HG03175 (cell line): ENCODE measurements around the gene SDK1.
"Not testable (repeated sequence)": the region's sequence is repeated elsewhere in the genome, so short reads cannot be mapped to it uniquely, and the experiment has no call there.

Source experiments
- ATAC-seq: cut with Tn5 transposase; IDR thresholded peaks from one replicate; pipeline ENCODE4 v1.9.1; 2021; ENCODE audit warnings: mild to moderate bottlenecking, moderate library complexity; ENCODE audit not compliant: unreplicated experiment

Gene SDK1

DNA sequence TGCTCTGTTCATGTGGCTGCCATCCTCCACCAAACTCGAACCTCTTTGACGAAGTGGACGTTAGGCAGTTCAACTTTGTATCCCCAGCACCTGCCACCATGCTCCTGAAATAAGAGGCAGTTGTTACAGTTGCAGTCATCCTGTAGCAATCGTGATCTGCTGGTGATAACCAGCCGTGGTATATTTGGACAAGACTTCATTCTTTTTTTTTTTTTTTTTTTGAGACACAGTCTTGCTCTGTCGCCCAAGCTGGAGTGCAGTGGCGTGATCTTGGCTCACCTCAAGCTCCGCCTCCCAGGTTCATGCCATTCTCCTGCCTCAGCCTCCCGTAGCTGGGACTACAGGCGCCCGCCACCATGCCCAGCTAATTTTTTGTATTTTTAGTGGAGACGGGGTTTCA lies 640.7 kb downstream of the SDK1 start:
- ATAC-seq = not testable (repeated sequence)

DNA sequence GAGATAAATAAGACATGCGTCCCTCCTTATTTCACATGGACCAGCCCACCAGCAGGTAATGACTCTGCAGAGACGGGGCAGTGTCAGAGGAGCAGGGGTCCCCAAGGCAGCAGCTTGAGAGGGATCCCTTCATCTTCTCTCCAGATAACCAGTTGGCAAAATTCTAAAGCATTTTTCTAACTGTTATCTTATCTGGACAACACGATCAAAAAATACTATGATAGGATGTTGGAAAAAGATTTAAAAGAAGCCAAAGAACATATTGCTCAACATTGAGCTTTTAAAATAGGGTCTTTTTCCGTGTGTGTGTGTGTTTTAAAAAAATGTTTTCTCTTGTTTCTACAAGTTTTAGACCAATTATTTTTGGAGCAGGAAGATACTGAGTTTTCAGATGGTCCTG lies 641.2 kb downstream of the SDK1 start:
- no peak for ATAC-seq

DNA sequence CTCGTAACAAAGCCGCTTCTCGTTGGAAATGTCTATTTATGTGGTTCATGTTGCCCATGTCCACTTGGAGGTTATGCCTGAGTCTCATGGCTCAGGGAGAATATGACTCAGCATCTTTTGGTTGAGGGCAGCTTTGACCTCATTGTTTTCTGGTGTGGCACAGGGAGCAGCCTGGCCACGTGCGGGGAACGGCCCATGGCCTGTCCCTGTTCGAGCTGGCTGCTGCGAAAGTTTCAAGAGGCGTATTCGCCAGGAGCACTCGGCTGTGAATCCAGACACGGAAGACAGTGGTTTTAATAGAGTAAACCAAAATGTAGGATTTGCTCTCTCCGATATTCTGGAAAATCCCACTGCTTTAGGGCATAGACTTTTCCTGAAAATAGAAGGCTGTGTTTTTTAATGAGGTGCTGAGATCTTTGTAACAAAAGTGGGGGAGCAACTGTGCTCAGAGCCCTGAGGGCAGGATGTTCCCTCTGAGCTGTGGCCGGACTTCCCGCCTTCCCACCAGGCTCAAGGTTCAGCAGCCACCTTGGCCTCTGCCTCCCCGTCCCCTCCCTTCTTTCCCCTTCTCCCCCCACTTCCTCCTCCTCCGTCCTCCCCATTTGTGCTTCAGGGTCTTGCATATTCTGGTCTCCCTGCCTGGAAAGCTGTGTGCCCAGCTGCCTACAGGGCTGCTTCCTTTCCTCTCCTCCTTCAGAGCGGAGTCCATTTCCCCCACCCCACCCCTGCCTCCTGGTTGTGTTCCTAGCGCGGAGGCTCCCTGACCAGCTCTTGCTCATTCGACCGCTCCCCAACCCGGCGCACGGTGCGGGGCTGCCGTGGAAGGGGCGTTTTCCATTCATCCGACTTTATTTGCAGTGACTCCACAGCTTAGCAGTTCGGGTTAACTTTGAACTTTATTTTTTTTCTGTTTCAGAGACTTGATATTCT lies 642.0 kb downstream of the SDK1 start:
- ATAC-seq = no peak

DNA sequence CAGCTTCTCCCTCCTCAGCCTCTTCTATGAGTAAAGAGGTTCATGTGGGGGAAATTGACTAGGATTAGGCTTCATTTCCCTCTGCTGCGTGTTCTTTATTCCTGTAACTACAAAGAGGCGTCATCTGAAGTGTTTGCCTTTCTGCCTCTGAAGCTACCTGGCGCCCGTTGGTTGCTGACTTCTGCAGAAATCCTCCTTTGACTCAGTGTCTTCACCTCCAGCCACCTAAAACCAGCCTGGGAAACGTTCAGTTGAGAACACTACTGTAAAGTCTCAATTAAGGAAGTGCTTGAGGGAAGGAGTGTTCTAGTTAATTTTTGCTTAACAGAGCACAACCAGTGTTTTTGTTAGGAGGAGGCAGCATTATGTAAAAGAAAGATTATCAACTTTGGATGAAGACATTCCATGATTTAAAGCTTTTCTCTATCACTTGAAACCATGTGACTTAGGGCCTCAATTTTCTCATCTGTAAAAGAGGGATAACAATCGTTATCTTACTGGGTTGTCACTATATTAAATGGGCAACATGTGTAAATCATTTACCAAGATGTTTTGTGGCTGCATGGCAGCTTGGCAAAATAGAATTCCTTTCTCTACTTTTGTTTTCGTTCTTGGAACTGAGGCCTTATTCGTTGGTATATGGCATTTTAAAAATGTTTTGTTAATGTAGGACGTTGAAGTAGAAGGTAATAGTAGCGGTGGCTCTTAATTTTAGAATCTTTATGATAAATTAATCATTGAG lies 642.9 kb downstream of the SDK1 start:
- no peak for ATAC-seq

DNA sequence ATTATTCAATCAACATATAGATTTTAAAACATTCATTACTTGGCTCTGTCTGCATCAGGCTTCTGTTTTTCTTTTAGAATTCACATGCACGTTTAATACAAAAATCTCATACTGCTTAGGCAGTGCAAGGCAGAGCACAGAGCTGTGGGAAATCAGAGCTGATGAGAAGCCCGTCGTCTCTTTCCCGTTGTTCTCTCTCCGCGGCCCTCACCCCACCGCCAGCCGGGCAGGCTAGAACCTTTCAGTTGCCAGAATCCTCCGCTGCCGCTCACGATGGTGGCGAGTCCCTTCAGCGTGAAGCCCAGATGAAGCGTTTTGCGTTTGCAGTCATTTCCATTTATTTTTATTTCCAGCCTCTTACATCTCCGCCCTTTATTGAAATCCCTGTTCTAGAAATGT lies 648.2 kb downstream of the SDK1 start:
- ATAC-seq = no peak

DNA sequence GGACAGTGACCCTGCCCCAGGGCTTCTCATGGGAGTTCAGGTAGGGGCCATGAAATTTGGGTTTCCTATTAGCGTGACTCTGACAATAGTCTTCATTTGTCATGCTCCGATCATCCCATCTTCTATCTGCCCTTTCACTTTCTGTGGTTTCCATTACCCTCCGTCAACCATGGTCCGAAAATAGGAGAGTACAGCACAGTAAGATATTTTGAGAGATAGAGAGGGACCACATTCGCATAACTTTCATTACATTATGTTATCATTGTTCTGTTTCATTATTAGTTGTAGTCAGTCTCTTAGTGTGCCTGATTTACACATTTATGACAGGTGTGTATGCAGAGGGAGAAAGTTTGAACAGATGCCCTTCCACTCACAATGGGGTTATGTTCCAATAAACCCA lies 649.2 kb downstream of the SDK1 start:
- peak; percentile 70 for ATAC-seq

DNA sequence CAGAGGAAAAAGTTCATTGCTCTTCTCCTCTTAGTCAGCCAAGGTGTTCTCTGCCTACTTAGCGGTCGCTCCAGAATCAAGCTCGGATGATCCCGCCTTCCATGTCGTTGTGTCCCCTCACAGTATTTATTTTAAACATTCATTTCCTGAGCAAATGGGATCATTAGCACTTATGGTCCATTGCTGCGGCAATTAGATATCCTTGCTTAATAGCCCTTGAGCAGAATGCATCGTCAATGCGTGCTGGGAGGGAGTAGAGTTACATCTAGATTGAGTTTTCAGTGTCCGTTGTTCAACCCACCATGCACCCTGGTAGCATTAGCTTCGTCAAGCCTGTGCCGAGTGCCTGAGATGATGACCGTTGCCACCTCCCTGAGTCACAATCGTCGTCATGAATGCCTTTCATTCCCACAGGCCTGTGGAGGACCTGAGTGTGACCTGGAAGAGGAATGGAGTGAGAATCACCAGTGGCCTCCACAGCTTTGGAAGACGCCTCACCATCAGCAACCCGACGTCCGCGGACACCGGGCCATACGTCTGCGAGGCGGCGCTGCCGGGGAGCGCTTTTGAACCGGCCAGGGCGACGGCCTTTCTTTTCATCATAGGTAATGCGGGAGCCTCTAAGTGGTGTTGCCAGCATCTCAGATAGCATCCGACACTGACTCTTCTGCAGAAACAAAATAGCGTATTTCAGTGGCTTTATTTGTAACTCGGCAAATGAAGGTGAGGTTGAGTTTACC lies 650.4 kb downstream of the SDK1 start:
- ATAC-seq = no peak

DNA sequence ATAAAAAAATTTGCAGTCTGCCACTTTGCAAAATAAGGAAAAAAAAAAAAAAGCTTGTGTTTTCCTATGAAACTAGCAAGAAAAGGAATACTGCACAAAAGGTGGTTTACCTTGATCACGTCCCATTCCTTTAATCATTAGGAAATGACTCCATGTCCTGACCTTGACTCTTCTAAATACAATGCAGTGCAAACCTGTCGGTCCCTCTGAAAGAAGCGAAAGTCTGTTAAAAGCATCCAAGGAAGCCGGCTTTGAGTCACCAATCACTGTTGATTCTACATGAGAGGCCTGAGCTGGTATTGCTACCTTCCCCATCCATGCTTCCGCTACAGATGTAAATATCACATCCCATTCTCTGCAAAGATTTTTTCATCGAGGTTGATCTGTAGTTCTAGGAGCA lies 652.1 kb downstream of the SDK1 start:
- no peak for ATAC-seq

DNA sequence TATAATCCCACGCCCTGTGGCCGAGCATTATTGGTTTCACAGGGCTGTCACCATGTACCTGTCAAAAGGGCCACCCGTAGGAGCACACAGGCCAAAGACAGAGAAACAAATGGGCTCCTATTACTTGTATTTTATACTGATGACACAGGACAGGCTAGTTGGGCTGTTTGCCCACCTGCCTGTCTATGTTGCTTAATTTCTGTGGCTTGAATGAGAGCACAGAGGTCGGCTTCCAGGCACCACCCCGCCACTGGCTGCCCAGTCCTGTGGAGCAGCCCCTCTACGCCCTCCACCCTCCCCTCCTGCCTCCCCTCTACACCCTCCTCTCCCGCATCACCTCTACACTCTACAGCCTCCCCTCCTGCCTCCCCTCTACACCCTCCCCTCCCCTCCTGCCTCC lies 652.9 kb downstream of the SDK1 start:
- no peak for ATAC-seq

DNA sequence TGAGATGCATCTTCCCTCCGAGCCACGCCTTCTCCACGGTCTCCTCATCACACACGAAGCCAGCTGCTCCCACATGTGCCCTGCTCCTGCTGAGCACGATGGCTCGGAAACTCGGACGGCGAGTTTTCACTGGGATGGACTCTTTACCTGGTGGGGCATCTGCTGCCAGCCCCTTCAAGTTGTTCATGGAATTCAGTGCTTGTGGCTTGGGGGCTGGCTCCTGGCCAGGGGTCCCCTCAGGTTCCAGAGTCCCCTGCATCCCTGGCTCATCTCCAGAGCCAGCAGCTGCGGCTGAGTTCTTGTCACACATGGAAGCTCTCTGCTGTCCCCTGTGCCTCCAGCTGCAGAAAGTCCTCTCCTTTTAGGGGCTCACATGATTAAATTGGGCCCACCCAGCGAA lies 654.0 kb downstream of the SDK1 start:
- ATAC-seq = no peak

DNA sequence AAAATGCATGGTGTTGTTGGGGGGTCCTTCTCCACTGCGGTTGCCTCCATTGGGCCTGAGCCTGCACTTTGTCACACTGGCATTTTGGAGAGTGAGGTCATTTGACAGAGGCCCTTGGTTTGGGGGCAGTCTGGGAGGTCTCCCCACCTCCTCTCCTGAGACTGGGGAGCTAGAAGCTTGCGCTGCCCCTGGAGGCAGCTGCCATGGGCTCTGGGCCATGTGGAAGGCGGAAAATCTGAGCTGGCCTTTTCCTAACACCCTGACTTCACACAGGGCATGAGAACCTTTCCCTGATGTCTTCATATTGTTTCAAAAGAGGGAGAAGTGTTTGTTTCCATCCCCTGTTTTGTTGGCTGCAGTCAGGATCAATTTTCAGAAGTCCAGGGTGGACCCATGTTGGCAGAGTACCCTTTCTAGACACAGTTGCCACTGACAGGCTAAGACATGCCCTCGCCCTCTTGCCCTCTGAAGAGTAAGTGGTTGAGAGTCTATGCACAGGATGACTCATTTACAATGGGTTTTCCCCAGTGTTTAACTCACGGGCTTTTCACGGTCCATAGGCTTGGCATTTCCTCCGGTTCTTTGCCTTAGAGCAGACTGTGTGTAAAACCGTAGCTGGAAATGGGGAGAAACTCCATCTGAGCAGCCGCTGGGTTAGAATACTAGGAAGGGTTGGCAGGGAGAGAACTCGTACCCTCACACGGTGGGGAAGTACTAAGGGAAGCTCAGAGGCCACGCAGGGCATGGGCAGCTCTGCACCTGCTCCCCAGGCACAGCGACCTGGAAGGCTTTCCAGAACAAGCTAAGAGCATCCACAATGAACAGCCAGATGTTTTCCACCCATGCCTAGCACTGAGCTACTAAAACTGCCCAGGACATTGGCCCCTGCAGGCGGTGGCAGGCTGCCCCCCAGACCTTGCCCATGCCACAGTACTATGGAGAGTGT lies 655.0 kb downstream of the SDK1 start:
- ATAC-seq = peak; percentile 69

DNA sequence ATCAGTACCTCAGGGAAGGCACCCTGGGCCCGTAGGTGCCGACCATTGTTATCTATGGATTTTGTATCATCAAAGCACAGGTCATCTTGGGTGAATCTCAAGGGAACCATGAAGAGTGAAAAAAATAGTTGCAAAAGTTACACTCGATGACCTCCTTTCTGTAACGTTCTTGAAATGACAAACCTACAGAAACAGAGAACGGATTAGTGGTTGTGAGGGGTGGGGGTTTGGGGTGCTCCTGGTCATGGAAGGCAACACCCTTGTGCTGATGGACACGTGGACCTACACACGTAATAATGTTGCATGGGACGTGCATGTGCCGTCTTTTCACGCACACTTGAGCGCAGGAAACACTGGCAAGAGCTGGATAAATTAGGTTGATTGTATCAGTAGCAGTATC lies 655.9 kb downstream of the SDK1 start:
- peak; percentile 47 for ATAC-seq

DNA sequence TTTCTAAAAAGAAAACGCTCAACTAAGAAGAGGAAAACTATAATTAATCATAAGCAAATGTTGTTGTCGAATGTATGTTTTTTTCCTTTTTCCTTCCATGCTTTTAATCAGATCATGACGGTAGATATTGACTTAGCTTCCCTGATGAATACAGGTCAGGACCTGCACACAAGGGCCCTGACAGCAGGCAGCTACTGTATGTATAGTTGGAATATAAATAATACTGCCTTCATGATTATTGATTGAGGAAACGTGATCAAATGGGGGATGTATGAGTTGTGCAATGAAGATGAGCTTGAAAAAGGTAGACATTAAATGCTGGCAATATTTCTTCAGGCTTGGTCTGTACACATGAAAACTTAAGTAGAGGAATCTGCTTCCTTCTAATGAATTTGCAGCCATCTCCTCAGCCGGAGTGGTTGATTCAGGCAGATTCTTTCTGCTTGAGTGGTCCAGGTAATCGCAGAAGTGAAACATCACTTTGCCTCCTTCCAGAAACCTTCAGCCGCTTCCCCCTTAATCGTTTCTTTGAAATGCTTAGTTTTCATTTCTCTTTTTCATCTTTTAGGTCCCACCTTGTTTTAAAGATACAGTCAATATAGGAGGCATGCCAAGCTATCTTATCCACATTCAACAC lies 656.5 kb downstream of the SDK1 start:
- ATAC-seq = peak; percentile 44

DNA sequence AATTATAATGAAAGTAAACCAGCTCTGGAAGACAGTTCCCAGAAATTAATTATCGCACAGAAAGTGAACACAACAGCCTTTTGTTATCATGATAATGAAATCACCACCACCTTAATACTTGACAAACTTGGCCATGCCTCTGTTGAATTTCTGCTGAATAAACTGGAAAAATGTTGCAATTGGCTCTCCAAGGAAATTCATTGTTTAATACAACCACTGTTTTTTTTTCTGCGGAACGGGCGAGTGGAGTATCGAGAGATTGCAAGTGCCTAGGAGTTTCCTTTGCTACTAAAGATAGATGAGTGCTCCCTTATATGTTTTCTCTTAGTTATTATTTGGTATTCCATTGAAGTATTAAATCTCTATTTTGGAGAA lies 657.0 kb downstream of the SDK1 start:
- ATAC-seq = no peak

DNA sequence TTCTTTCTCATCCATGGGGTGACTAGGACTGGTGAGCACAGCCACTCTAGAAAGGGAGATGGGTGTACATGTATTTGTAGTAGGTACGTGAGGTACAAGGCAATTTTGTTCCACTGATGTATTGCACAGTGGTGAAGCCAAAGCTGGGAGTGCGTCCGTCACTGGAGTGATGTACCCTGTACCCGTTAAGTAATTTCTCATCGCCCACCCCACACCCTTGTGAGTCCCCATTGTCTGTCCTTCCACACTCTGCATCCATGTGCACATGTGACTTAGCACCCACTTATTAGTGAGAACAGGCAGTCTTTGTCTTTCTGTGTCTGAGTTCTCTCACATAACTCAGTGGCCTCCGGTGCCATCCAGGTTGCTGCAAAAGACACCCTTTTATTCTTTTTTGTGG lies 658.3 kb downstream of the SDK1 start:
- no peak for ATAC-seq

DNA sequence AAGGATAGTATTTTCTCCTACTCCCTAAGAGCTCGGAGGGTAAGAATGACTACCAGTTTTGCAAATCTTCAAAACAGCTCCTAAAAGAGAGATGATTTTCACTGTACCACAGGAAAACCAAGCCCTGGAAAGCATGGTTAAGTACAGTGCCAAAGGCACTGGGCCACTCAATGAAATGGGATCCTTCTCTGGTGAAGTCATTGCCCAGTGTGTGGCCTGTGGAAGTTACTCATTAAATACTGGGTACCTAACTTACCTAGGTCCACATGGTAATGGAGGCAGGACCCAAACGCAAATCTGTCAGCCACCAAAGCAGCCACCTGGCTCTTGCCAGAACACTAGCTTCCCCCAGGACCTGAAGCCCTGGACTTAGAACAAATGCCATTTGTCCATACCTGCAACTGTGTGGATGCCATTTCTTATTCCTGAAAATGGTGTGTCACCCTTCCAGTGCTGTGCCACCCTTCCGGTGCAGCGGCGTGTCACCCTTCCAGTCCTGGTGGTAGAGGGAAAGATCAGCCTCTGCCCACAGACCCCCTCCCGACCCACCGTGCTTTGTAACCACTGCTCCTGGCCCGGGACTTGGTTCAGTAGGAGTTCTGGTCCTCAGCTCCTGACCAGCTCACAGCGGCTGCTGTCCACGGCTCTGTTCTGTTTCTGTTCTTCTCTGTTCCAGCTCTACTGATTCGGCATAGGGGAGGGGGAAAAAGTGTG lies 659.2 kb downstream of the SDK1 start:
- ATAC-seq = no peak

DNA sequence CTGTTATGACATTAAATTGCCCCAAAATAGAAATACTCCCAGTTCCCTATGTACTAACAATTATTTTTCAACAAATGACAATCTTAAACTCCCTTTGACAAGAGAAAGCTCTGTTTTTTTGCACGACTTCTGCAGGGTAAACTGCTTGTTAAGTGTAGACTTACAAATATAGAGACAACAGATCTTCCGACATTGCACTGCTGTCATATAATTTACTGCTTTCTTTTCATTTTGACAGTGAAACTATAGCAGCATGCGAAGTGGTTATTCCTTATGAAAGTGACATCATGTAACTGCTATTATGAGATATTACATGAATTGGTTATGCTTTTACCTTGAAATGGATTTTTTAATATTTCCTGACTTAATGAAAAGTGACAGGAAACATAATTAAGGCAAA lies 659.9 kb downstream of the SDK1 start:
- no peak for ATAC-seq

DNA sequence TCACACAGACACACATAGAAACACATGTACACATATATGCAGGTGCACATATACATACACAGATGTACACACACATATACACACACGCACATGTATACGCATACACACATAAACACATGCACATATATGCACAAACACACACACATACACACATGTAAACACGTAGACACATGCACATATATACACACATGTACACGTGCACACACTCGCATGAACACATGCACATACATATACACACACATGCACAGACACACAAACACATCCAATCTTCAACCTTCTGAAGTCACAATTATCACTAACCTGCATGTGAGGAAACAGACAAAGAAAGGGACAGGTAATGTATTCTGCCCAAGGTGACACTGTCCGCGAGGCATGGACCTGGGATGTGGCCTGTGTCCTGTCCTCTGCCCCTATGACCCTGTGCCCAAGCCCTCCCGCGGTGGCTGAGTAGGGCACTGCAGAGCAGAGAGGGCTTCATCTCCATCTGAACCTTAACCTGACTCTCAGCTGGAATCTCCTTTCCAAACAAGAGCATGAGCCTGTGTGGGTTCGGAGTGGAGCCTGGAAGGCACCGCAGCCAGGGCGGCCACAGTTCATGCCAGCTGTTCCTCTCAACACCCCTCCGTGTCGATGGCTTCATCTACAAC lies 660.9 kb downstream of the SDK1 start:
- ATAC-seq = no peak

DNA sequence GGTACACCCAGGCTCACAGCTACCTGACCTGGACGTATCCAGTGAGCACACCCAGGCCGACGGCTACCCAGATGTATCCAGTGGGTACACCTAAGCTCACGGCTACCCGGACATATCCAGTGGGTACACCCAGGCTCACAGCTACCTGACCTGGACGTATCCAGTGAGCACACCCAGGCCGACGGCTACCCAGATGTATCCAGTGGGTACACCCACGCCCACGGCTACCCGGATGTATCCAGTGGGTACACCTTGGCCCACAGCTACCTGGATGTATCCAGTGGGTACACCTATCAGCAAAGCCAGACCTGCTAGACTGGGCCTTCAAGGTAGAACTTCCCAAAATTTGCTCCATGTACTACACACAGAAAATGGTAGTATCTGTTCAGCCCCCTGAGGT lies 662.7 kb downstream of the SDK1 start:
- not testable (repeated sequence) for ATAC-seq
